ENCODE results near the gene ACTRT2.

DNA sequence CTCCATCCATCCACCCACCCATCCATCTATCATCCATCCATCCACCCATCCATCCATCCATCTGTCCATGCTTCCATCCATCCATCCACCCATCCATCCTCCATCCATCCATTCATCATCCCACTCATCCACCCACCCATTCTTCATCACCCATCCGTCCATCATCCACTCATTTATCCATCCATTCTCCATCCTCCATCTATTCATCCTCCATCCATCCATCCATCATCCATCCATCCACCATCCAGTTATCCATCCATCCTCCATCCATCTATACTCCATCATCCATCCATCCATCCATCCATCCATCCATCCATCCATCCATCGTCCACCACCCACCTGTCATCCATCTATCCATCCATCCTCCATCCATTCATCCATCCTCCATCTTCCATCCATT, 32.1 kb upstream of the ACTRT2 start:
- TF ChIP-seq, protein P1, sequence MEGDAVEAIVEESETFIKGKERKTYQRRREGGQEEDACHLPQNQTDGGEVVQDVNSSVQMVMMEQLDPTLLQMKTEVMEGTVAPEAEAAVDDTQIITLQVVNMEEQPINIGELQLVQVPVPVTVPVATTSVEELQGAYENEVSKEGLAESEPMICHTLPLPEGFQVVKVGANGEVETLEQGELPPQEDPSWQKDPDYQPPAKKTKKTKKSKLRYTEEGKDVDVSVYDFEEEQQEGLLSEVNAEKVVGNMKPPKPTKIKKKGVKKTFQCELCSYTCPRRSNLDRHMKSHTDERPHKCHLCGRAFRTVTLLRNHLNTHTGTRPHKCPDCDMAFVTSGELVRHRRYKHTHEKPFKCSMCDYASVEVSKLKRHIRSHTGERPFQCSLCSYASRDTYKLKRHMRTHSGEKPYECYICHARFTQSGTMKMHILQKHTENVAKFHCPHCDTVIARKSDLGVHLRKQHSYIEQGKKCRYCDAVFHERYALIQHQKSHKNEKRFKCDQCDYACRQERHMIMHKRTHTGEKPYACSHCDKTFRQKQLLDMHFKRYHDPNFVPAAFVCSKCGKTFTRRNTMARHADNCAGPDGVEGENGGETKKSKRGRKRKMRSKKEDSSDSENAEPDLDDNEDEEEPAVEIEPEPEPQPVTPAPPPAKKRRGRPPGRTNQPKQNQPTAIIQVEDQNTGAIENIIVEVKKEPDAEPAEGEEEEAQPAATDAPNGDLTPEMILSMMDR (IDR thresholded peaks at IDR 0.05 in 8 of 11, conservative IDR thresholded peaks at IDR 0.05 in 3 of 11) = no peak
- TF ChIP-seq POLR2A (IDR thresholded peaks at IDR 0.05) = no peak
